Measurements from ENCODE around the gene CD244.

CD244 gene

GRCh38 chr1:160844447-160845232, 18.0 kb downstream of the CD244 start:
- no peak for DNase-seq

- no peak for DNase-seq
Observed at GRCh38 chr1:160841079-160841478, 21.6 kb downstream of the CD244 start.

- DNase-seq: peak; percentile 59
Observed at GRCh38 chr1:160839746-160840145, 22.9 kb downstream of the CD244 start.

- no peak for DNase-seq
Observed at GRCh38 chr1:160838888-160839287, 23.8 kb downstream of the CD244 start.

- DNase-seq: no peak
Observed at GRCh38 chr1:160837558-160838205, 25.0 kb downstream of the CD244 start.

- DNase-seq: no peak
Observed at GRCh38 chr1:160836981-160837557, 25.6 kb downstream of the CD244 start.

- DNase-seq: no peak
Observed at GRCh38 chr1:160836561-160836960, 26.1 kb downstream of the CD244 start.

- DNase-seq: no peak
Observed at GRCh38 chr1:160835751-160836150, 26.9 kb downstream of the CD244 start.

- peak; percentile 78 for DNase-seq
Observed at GRCh38 chr1:160834945-160835565, 27.6 kb downstream of the CD244 start.

GRCh38 chr1:160830321-160831153, 32.1 kb downstream of the CD244 start:
- DNase-seq: peak; percentile 94

- no peak for DNase-seq
Observed at GRCh38 chr1:160829766-160830165, 32.9 kb downstream of the CD244 start.

GRCh38 chr1:160827418-160827817, 35.3 kb downstream of the CD244 start:
- no peak for DNase-seq

- no peak for DNase-seq
Observed at GRCh38 chr1:160826546-160826945, 36.1 kb downstream of the CD244 start.

- no peak for DNase-seq
Observed at GRCh38 chr1:160823296-160823695, 39.4 kb downstream of the CD244 start.

- peak; percentile 12 for DNase-seq
Observed at GRCh38 chr1:160821627-160822026, 41.1 kb downstream of the CD244 start.

GRCh38 chr1:160819186-160819585, 43.5 kb downstream of the CD244 start:
- DNase-seq: no peak

GRCh38 chr1:160818207-160818937, 44.3 kb downstream of the CD244 start:
- peak; percentile 49 for DNase-seq

- no peak for DNase-seq
Observed at GRCh38 chr1:160814856-160815255, 47.8 kb downstream of the CD244 start.

GRCh38 chr1:160814316-160814715, 48.4 kb downstream of the CD244 start:
- DNase-seq: no peak

- DNase-seq: no peak
Observed at GRCh38 chr1:160813215-160813614, 49.5 kb downstream of the CD244 start.

GRCh38 chr1:160811147-160811546, 51.5 kb downstream of the CD244 start:
- no peak for DNase-seq

GRCh38 chr1:160810486-160810885, 52.2 kb downstream of the CD244 start:
- no peak for DNase-seq
